ENCODE measurements around the gene NPR2. TPM values are rescaled to one million over a fixed set of nuclear protein-coding genes. Genes with fewer than 3 reads are reported as not detected.

Gene NPR2
- total RNA-seq, 1 experiment from 2014 or later: 40.5 TPM

DNA sequence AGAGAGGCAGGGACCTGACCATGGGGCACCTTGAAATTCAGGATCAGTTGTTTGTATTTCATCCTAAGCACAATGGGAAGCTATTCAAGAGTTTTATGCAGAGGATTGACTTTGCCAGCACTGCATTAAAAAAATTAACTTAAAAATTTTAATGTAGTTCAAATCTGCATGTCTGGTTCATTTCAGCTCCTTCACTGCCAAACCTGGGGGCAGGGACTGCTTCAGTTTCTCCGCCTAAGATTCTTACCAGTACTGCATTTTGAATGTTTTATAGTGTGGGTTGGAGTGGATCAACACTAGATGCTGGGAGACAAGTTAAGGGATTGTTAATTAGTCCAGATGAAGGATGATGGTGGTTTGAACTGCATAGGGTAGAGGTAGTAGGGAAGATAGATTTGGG lies 21.6 kb upstream of the NPR2 start:
- DNase-seq: no peak
- Histone ChIP-seq H3K4me3 (ENCODE audit: low read depth, low read length) (no peak overlapping the region), H3K9me3 (no peaks in the 10 kb centered on the region), H3K27me3 (replicated peaks; ENCODE audit: control insufficient read depth, insufficient read depth, low read length) (no peaks in the 10 kb centered on the region), H3K4me1 (peaks cover 16% of the 10 kb centered on the region), H3K36me3 (ENCODE audit: control insufficient read depth, insufficient read depth, low read length) (no peaks in the 10 kb centered on the region)
- BruUV-seq (replicated peaks): no TSS peak
- H3K4me1 Mint-ChIP-seq (ENCODE audit: low read depth, unreplicated experiment): no peaks in the 10 kb centered on the region
- intact Hi-C loops (cut with micrococcal nuclease; ENCODE audit: unreplicated experiment): no loop called here
- no peaks in the 10 kb centered on the region for H3K9me3 Mint-ChIP-seq (ENCODE audit: unreplicated experiment)
- no peak overlapping the region for H3K4me3 Mint-ChIP-seq (ENCODE audit: unreplicated experiment)
- ChIA-PET CTCF (no interaction called here), POLR2A (no interaction called here)
- no peak overlapping the region for H3K27ac Mint-ChIP-seq (ENCODE audit: unreplicated experiment)
- H3K27me3 Mint-ChIP-seq (ENCODE audit: insufficient read depth, unreplicated experiment): no peaks in the 10 kb centered on the region
- TF ChIP-seq, protein P1, sequence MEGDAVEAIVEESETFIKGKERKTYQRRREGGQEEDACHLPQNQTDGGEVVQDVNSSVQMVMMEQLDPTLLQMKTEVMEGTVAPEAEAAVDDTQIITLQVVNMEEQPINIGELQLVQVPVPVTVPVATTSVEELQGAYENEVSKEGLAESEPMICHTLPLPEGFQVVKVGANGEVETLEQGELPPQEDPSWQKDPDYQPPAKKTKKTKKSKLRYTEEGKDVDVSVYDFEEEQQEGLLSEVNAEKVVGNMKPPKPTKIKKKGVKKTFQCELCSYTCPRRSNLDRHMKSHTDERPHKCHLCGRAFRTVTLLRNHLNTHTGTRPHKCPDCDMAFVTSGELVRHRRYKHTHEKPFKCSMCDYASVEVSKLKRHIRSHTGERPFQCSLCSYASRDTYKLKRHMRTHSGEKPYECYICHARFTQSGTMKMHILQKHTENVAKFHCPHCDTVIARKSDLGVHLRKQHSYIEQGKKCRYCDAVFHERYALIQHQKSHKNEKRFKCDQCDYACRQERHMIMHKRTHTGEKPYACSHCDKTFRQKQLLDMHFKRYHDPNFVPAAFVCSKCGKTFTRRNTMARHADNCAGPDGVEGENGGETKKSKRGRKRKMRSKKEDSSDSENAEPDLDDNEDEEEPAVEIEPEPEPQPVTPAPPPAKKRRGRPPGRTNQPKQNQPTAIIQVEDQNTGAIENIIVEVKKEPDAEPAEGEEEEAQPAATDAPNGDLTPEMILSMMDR (IDR thresholded peaks at IDR 0.05; ENCODE audit: insufficient read depth in 1 of 2, low read depth in 1 of 2, low read length in 1 of 2, severe bottlenecking in 1 of 2, unreplicated experiment in 1 of 2): no peak
- no peaks in the 10 kb centered on the region for H3K36me3 Mint-ChIP-seq (ENCODE audit: insufficient read depth, unreplicated experiment)

DNA sequence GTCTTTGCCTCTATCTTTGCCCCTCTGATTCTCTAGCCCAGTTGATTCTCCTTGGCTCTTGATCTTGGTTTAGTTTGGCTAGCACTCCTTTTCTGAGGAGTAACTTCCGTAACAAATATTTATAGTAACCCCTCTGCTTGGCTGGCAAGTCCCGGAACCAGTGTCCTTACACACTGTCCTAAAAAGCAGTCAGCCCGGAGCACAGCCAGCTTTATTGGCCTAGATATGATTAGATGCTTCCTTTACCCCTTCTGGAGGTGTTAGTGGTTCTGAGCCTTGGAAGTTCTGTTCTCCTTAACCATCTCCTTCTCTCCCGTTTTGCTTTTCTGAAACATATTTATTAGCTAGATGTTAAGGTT lies 20.3 kb upstream of the NPR2 start:
- DNase-seq: no peak
- no peaks in the 10 kb centered on the region for H3K9me3 Mint-ChIP-seq (ENCODE audit: unreplicated experiment)
- no peak overlapping the region for H3K4me3 ChIP-seq (ENCODE audit: low read depth, low read length)
- no peaks in the 10 kb centered on the region for H3K27me3 Mint-ChIP-seq (ENCODE audit: insufficient read depth, unreplicated experiment)
- intact Hi-C loops (cut with micrococcal nuclease; ENCODE audit: unreplicated experiment): no loop called here
- POLR2A ChIA-PET: no interaction called here
- TF ChIP-seq, protein P1 (IDR thresholded peaks at IDR 0.05; ENCODE audit: insufficient read depth in 1 of 2, low read depth in 1 of 2, low read length in 1 of 2, severe bottlenecking in 1 of 2, unreplicated experiment in 1 of 2): no peak
- H3K27me3 ChIP-seq (replicated peaks; ENCODE audit: control insufficient read depth, insufficient read depth, low read length): no peaks in the 10 kb centered on the region
- no peak overlapping the region for H3K4me3 Mint-ChIP-seq (ENCODE audit: unreplicated experiment)
- no peaks in the 10 kb centered on the region for H3K36me3 ChIP-seq (ENCODE audit: control insufficient read depth, insufficient read depth, low read length)
- no peak overlapping the region for H3K27ac Mint-ChIP-seq (ENCODE audit: unreplicated experiment)
- H3K4me1 Mint-ChIP-seq (ENCODE audit: low read depth, unreplicated experiment): no peaks in the 10 kb centered on the region
- no peaks in the 10 kb centered on the region for H3K9me3 ChIP-seq
- no peaks in the 10 kb centered on the region for H3K36me3 Mint-ChIP-seq (ENCODE audit: insufficient read depth, unreplicated experiment)
- peaks cover 16% of the 10 kb centered on the region for H3K4me1 ChIP-seq
- no TSS peak for BruUV-seq (replicated peaks)
- CTCF ChIA-PET: interaction anchor here (1.3 to 2.1 kb wide), 3 partner anchors 19 to 111 kb away, joined by 3 to 9 read pairs (median 4); no protein-coding TSS in a partner anchor

DNA sequence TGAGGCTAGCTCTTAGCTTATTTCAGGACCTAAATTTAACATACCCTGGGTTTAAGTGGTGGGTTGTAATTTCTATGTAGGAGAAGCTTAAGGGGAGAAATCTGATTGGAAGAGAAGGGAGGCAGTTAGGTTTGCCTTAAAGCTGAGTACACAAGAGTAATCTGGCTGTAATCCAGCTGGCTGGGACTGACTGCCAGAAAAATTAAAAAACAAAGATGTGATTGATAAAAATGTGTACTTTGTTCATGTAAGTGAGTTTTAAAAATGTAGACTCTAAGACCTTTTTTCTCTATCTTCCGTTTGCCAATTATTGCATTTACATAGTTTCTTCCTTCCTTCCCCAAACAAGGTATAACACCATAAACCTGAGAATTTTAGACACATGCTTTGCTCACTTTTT lies 19.9 kb upstream of the NPR2 start:
- Mint-ChIP-seq H3K9me3 (ENCODE audit: unreplicated experiment) (no peaks in the 10 kb centered on the region), H3K4me1 (ENCODE audit: low read depth, unreplicated experiment) (no peaks in the 10 kb centered on the region), H3K36me3 (ENCODE audit: insufficient read depth, unreplicated experiment) (no peaks in the 10 kb centered on the region), H3K27me3 (ENCODE audit: insufficient read depth, unreplicated experiment) (no peaks in the 10 kb centered on the region), H3K27ac (ENCODE audit: unreplicated experiment) (no peak overlapping the region), H3K4me3 (ENCODE audit: unreplicated experiment) (no peak overlapping the region)
- DNase-seq: no peak
- Histone ChIP-seq H3K36me3 (ENCODE audit: control insufficient read depth, insufficient read depth, low read length) (no peaks in the 10 kb centered on the region), H3K4me1 (peaks cover 16% of the 10 kb centered on the region), H3K9me3 (no peaks in the 10 kb centered on the region), H3K4me3 (ENCODE audit: low read depth, low read length) (no peak overlapping the region), H3K27me3 (replicated peaks; ENCODE audit: control insufficient read depth, insufficient read depth, low read length) (no peaks in the 10 kb centered on the region)
- TF ChIP-seq, protein P1 (IDR thresholded peaks at IDR 0.05; ENCODE audit: insufficient read depth in 1 of 2, low read depth in 1 of 2, low read length in 1 of 2, severe bottlenecking in 1 of 2, unreplicated experiment in 1 of 2): no peak
- BruUV-seq (replicated peaks): no TSS peak
- CTCF ChIA-PET: interaction anchor here (0.5 to 2.1 kb wide), 5 partner anchors 11 to 111 kb away, joined by 3 to 9 read pairs (median 4); no protein-coding TSS in a partner anchor
- POLR2A ChIA-PET: interaction anchor here (1.2 kb wide), 1 partner anchor 25 kb away, joined by 3 read pairs; no protein-coding TSS in a partner anchor
- intact Hi-C loops (cut with micrococcal nuclease; ENCODE audit: unreplicated experiment): no loop called here

All from Caco-2 (cell line).